GM12875 (cell line): ENCODE measurements around the gene AFF4.

Source experiments
- H3K4me3 ChIP-seq: one replicate; pipeline ENCODE4 v1.5.1; 2011; ENCODE audit warnings: low read depth, low read length, control low read depth
- CTCF ChIP-seq: IDR thresholded peaks from 2 replicates; pipeline ENCODE4 v1.5.1; 2011; ENCODE audit warnings: low read depth, mild to moderate bottlenecking, control low read depth, inconsistent platforms, low read length, moderate library complexity, borderline replicate concordance; ENCODE audit not compliant: insufficient read depth

Gene AFF4

DNA sequence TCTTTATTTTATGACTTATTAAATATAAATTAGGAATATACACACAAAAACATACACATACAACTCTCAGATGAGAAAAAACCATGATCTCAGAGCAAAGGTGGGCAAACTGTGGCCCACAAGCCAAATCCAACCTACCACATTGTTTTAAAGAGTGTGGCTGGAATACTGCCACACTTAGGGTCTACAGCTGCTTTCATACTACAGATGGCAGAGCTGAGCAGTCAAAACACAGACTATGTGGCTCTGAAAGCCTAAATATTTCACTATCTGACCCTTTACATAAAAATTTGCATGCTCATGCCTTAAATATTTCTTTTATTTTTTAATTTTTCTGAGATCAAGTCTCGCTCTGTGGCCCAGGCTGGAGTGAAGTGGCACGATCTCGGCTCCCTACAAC, 61.7 kb downstream of the AFF4 start:
- no peak for TF ChIP-seq CTCF
- H3K4me3 ChIP-seq = no peak overlapping the region

DNA sequence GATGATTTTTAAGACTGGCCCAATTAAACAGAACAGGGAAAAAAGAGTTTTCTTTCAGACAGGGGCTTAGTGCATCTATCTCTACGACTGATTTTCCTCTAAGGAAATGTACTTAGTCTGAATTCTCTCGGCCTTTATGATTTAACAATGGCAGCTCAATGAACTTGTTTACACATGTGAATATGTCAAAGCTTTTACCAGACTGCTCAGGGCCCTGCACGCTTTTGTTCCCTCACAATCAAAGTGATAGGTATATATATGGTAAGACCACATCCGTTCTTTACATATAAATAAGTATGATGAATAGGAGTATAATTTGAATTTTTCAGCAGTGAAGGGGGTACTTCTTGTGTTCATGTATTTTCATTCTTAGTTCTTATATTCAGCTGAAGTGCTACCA, 62.4 kb downstream of the AFF4 start:
- no peak overlapping the region for H3K4me3 ChIP-seq
- TF ChIP-seq CTCF = no peak

DNA sequence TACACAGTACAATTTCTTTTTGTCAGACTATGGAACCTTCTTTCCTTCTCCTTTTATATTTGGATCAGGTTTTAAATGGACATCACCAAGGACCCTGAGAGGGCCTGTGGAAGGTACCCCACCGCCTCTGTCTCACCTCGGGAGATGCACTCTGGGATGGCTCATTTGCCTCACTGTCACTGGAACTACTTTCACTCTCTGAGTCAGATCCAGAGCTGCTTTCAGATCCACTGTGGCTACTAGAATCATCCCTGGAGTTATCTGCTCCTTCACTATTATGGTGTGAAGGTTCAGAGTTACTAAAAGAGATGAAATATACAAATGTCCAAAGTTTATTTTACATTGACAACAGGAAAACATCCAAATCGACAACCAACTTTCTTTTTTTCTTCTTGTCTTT, 65.3 kb downstream of the AFF4 start:
- H3K4me3 ChIP-seq = no peak overlapping the region
- no peak for TF ChIP-seq CTCF

GRCh38 chr5:132896685-132897084, 66.7 kb downstream of the AFF4 start:
- H3K4me3 ChIP-seq = no peak overlapping the region
- TF ChIP-seq CTCF = no peak

DNA sequence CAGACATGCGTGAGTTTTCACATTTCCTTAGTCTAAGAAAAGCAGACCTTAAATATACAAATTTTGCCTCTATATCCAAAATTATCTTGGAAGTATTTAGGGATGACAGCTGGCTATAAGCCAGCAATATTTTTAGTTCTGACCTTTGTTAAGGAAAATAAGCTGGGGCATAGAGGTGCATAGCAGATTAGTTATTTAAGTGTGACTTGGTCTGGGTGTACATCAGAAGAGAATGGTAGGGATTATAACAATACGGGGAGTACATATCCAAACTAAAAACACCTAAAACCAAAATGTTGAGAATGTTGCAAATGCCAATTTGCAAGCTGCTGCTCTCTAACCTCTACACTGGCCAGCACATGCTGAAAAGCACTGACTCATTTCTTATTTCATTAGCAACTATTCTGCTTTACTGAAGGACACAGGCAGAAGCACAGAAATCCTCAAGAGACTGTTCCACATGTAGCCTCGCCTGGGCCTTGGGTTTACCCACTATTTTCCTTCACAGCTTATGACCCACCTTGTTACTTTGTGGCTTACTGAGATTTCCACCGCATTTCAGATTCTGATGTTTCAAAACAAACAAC, 67.6 kb downstream of the AFF4 start:
- no peak for TF ChIP-seq CTCF
- no peak overlapping the region for H3K4me3 ChIP-seq

- no peak for TF ChIP-seq CTCF
- no peak overlapping the region for H3K4me3 ChIP-seq
These were observed 72.6 kb downstream of the AFF4 start for GRCh38 chr5:132890817-132891216.

GRCh38 chr5:132889501-132889900, 73.9 kb downstream of the AFF4 start:
- H3K4me3 ChIP-seq = no peak overlapping the region

More at GRCh38 chr5:132889501-132889900, 73.9 kb downstream of the AFF4 start:
- no peak for TF ChIP-seq CTCF
